A673 (cell line): ENCODE data around the gene FBXO42. TPM values are rescaled to one million over a fixed set of nuclear protein-coding genes. Genes with fewer than 3 reads are reported as not detected.

Experiments used
- BruUV-seq: library from RNA; stranded (reverse); fragments of 400-500 nt; replicated peaks from 2 replicates; lab custom pipeline; 2021; lab: Mats Ljungman, UMichigan
- CTCF ChIA-PET: fragments of 300-600 bp; sonication (Branson Sonifier 250); formaldehyde crosslinking; loops from one replicate; lab custom pipeline; 2022; ENCODE audit warnings: antibody characterized with exemption; lab: Charles Lee
- POLR2A ChIA-PET: fragments of 300-600 bp; sonication (Branson Sonifier 250); formaldehyde crosslinking; loops from one replicate; lab custom pipeline; 2022; ENCODE audit warnings: antibody characterized with exemption; ENCODE audit not compliant: low non-redundant PET; lab: Charles Lee
- DNase-seq: peaks from one replicate; pipeline ENCODE4 v3.0.0-alpha.2; 2015; ENCODE audit warnings: low spot score
- H3K27ac ChIP-seq: fragments of 200-600 bp; sonication (generic); 2 replicates; pipeline ENCODE4 v1.5.1; 2016; ENCODE audit warnings: mixed run types, low read depth, mild to moderate bottlenecking, mixed read lengths, antibody characterized with exemption, low read length; ENCODE audit not compliant: poor library complexity, severe bottlenecking
- H3K27me3 ChIP-seq: fragments of 200-600 bp; sonication (generic); replicated peaks from 2 replicates; pipeline ENCODE4 v1.6.1; 2017; ENCODE audit warnings: mixed run types, low read depth, mild to moderate bottlenecking, mixed read lengths, antibody characterized with exemption, low read length; ENCODE audit not compliant: insufficient read depth, poor library complexity
- H3K36me3 ChIP-seq: fragments of 200-600 bp; sonication (generic); 2 replicates; pipeline ENCODE4 v1.6.1; 2016; ENCODE audit warnings: mixed run types, mild to moderate bottlenecking, mixed read lengths, antibody characterized with exemption, low read length; ENCODE audit not compliant: insufficient read depth, poor library complexity, severe bottlenecking
- H3K4me1 ChIP-seq: fragments of 200-600 bp; sonication (generic); 2 replicates; pipeline ENCODE4 v1.6.1; 2017; ENCODE audit warnings: mixed run types, mild to moderate bottlenecking, mixed read lengths, antibody characterized with exemption, low read length; ENCODE audit not compliant: insufficient read depth, poor library complexity, severe bottlenecking
- H3K4me3 ChIP-seq: fragments of 200-600 bp; sonication (generic); 2 replicates; pipeline ENCODE4 v1.5.1; 2016; ENCODE audit warnings: low read depth, mixed run types, mild to moderate bottlenecking, mixed read lengths, low read length; ENCODE audit not compliant: poor library complexity, severe bottlenecking
- H3K9me3 ChIP-seq: fragments of 200-600 bp; sonication (generic); 2 replicates; pipeline ENCODE4 v1.6.1; 2016; ENCODE audit warnings: mixed run types, low read depth, mild to moderate bottlenecking, mixed read lengths, antibody characterized with exemption, low read length; ENCODE audit not compliant: poor library complexity, severe bottlenecking
- EZH2 ChIP-seq: fragments of 200-600 bp; sonication (generic); IDR thresholded peaks from 2 replicates; pipeline ENCODE4 v1.6.1; 2017; ENCODE audit warnings: borderline replicate concordance, low read depth, mild to moderate bottlenecking, mixed read lengths, antibody characterized with exemption, low read length; ENCODE audit not compliant: poor library complexity, severe bottlenecking
- intact Hi-C: fragments of 100-400 bp; cut with micrococcal nuclease; formaldehyde crosslinking; loops from one replicate; pipeline ENCODE4 v1.10.0; 2022; ENCODE audit not compliant: unreplicated experiment
- total RNA-seq: library from RNA; stranded (reverse); gene quantifications from 2 replicates; pipeline ENCODE4 v1.2.3, GENCODE V29; 2021
- TF ChIP-seq, protein P1 (sequence below): fragments of 300-800, 200-600 bp; sonication (generic); conservative IDR thresholded peaks from 2 replicates; pipeline ENCODE4 v1.5.1; 2017; ENCODE audit warnings: low read depth, mild to moderate bottlenecking, antibody characterized with exemption, low read length, moderate library complexity, mixed read lengths

Gene FBXO42
- total RNA-seq, 1 experiment from 2014 or later = 19.5 TPM

- DNase-seq = no peak
- no peaks in the 10 kb centered on the region for H3K36me3 ChIP-seq
- CTCF ChIA-PET = interaction anchor here (0.6 kb wide), 1 partner anchor 19 kb away, joined by 5 read pairs; no protein-coding TSS in a partner anchor
- H3K4me1 ChIP-seq = no peaks in the 10 kb centered on the region
- H3K9me3 ChIP-seq = no peaks in the 10 kb centered on the region
- TF ChIP-seq, protein P1, sequence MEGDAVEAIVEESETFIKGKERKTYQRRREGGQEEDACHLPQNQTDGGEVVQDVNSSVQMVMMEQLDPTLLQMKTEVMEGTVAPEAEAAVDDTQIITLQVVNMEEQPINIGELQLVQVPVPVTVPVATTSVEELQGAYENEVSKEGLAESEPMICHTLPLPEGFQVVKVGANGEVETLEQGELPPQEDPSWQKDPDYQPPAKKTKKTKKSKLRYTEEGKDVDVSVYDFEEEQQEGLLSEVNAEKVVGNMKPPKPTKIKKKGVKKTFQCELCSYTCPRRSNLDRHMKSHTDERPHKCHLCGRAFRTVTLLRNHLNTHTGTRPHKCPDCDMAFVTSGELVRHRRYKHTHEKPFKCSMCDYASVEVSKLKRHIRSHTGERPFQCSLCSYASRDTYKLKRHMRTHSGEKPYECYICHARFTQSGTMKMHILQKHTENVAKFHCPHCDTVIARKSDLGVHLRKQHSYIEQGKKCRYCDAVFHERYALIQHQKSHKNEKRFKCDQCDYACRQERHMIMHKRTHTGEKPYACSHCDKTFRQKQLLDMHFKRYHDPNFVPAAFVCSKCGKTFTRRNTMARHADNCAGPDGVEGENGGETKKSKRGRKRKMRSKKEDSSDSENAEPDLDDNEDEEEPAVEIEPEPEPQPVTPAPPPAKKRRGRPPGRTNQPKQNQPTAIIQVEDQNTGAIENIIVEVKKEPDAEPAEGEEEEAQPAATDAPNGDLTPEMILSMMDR = no peak
- no peak for TF ChIP-seq EZH2
- no TSS peak for BruUV-seq
- H3K4me3 ChIP-seq = no peak overlapping the region
- no peak overlapping the region for H3K27ac ChIP-seq
- POLR2A ChIA-PET = no interaction called here
- intact Hi-C loops = no loop called here
- no peaks in the 10 kb centered on the region for H3K27me3 ChIP-seq
Measured at GRCh38 chr1:16275591-16275990, 76.7 kb downstream of the FBXO42 start.

GRCh38 chr1:16267690-16268180 is 84.5 kb downstream of the FBXO42 start:
- TF ChIP-seq, protein P1 = no peak
- no peak for TF ChIP-seq EZH2
- Histone ChIP-seq H3K4me1 (no peaks in the 10 kb centered on the region), H3K36me3 (no peaks in the 10 kb centered on the region), H3K27ac (no peak overlapping the region), H3K9me3 (no peaks in the 10 kb centered on the region), H3K4me3 (no peak overlapping the region), H3K27me3 (no peaks in the 10 kb centered on the region)
- CTCF ChIA-PET = no interaction called here
- BruUV-seq = no TSS peak
- intact Hi-C loops = no loop called here
- POLR2A ChIA-PET = no interaction called here
- DNase-seq = no peak

DNA sequence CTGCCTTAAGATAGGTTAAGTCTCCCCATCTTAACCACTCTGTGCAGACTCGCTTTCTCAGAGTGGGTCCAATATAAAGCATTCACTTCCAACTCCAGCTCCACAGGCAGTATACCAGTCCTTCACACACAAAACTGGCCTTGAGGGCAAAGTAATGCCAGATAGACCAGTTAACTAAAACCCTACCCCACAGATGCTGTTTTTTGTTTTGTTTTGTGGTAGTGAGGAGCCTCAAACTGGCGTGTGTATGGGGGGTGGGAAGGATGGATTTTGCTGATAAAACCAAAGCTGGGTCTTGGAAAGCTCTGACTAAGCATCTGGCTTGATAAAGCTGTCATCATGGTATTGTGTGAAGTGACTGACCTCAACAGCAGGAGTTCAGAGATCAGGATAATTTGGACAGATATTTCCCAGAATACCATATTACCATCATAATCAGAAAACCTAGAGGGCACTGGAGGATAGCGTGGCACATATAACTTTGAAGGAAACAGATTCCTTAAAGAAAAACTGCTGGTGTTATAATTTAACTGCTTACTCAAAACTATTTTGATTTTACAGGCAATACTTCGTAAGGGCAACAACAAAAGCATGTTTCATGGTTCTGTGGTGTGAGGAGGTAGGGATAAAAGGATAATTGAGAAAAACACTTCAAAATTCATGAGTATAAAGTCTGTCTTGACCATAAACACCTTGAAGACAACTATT is 85.7 kb downstream of the FBXO42 start:
- Histone ChIP-seq H3K4me3 (no peak overlapping the region), H3K9me3 (no peaks in the 10 kb centered on the region), H3K27ac (no peak overlapping the region), H3K4me1 (no peaks in the 10 kb centered on the region), H3K36me3 (no peaks in the 10 kb centered on the region), H3K27me3 (no peaks in the 10 kb centered on the region)
- DNase-seq = no peak
- TF ChIP-seq, protein P1 = no peak
- no peak for TF ChIP-seq EZH2
- intact Hi-C loops = no loop called here
- CTCF ChIA-PET = no interaction called here
- BruUV-seq = no TSS peak
- POLR2A ChIA-PET = no interaction called here
